B cell (primary cell): ENCODE data around the gene DEAF1. TPM values are rescaled to one million over a fixed set of nuclear protein-coding genes. Genes with fewer than 3 reads are reported as not detected.
A peak's percentile ranks its signal among the peaks of the same experiment; 100 is the strongest.

ENCODE experiments used
- ATAC-seq: fragments of 200-7000 bp; cut with Tn5 transposase; one replicate; pipeline ENCODE4 v1.10.0; 2021; ENCODE audit warnings: low read depth, mild to moderate bottlenecking, moderate number of reproducible peaks, moderate library complexity
- CTCF ChIA-PET: fragments of 350-600 bp; sonication (Branson Sonifier 250); formaldehyde crosslinking; loops from one replicate; lab custom pipeline; 2021; ENCODE audit warnings: antibody characterized with exemption, inconsistent platforms; lab: Charles Lee
- POLR2A ChIA-PET: fragments of 350-600 bp; sonication (Branson Sonifier 250); formaldehyde crosslinking; loops from one replicate; lab custom pipeline; 2021; ENCODE audit warnings: antibody characterized with exemption; lab: Charles Lee
- DNase-seq: peaks from one replicate; pipeline ENCODE4 v3.0.0; 2013
- H2AFZ ChIP-seq: 2 replicates; pipeline ENCODE4 v1.6.1; 2012; ENCODE audit warnings: mild to moderate bottlenecking, low read depth, low read length; ENCODE audit not compliant: insufficient read depth, poor library complexity, severe bottlenecking
- H3K27ac ChIP-seq, 2 donors: 1 replicate in 1 of 2; 2 replicates in 1 of 2; pipeline ENCODE4 v1.5.1; 2012 to 2013; ENCODE audit warnings: low read length in 2 of 2, mild to moderate bottlenecking in 2 of 2, moderate library complexity in 1 of 2
- H3K27me3 ChIP-seq, 4 experiments: fragments of 200-600 bp in 1 of 4; sonication (generic) in 1 of 4; replicated peaks in 1 of 4; 1 replicate in 2 of 4; 2 replicates in 2 of 4; pipeline versions ENCODE4 v1.6.1 to v1.7.0; 2013 to 2016; ENCODE audit warnings: low read length in 3 of 4, mild to moderate bottlenecking in 2 of 4, mixed read lengths in 1 of 4, moderate library complexity in 1 of 4; ENCODE audit not compliant: insufficient read depth in 4 of 4, control insufficient read depth in 3 of 4; ENCODE audit errors: control extremely low read depth in 1 of 4
- H3K36me3 ChIP-seq, 2 experiments: replicated peaks in 1 of 2; 1 replicate in 1 of 2; 2 replicates in 1 of 2; pipeline versions ENCODE4 v1.6.1 to v1.7.1; 2013; ENCODE audit warnings: low read length in 1 of 2; ENCODE audit not compliant: insufficient read depth in 2 of 2, control insufficient read depth in 1 of 2; ENCODE audit errors: control extremely low read depth in 1 of 2, extremely low read depth in 1 of 2
- H3K4me1 ChIP-seq, 2 donors: fragments of 200-600 bp in 1 of 2; sonication (generic) in 1 of 2; 1 replicate in 1 of 2; 2 replicates in 1 of 2; pipeline versions ENCODE4 v1.5.1 to v1.6.1; 2013 to 2017; ENCODE audit warnings: low read length in 2 of 2; ENCODE audit not compliant: control insufficient read depth in 2 of 2, insufficient read depth in 2 of 2
- H3K4me2 ChIP-seq: replicated peaks from 2 replicates; pipeline ENCODE3; 2012; ENCODE audit warnings: mild to moderate bottlenecking, low read depth, low read length; ENCODE audit not compliant: poor library complexity, severe bottlenecking
- H3K4me3 ChIP-seq, 5 experiments: fragments of 200-600 bp in 1 of 5; sonication (generic) in 1 of 5; 1 replicate in 3 of 5; 2 replicates in 2 of 5; pipeline versions ENCODE4 v1.5.1 to v1.7.0; 2011 to 2016; ENCODE audit warnings: low read length in 4 of 5, mild to moderate bottlenecking in 4 of 5, low read depth in 2 of 5, control low read depth in 1 of 5, moderate library complexity in 1 of 5; ENCODE audit not compliant: insufficient read depth in 1 of 5; ENCODE audit errors: control extremely low read depth in 1 of 5, extremely low read depth in 1 of 5
- H3K79me2 ChIP-seq: fragments of 200-600 bp; sonication (generic); one replicate; pipeline ENCODE4 v1.6.0; 2016; ENCODE audit warnings: low read length; ENCODE audit not compliant: control insufficient read depth, insufficient read depth
- H3K9ac ChIP-seq: fragments of 200-600 bp; sonication (generic); 2 replicates; pipeline ENCODE4 v1.6.1; 2017; ENCODE audit warnings: mild to moderate bottlenecking, low read length, moderate library complexity
- H3K9me3 ChIP-seq, 3 donors: one replicate each; pipeline versions ENCODE4 v1.6.1 to v1.7.1; 2013; ENCODE audit warnings: low read length in 2 of 3; ENCODE audit not compliant: control insufficient read depth in 2 of 3, insufficient read depth in 1 of 3; ENCODE audit errors: control extremely low read depth in 1 of 3
- H4K20me1 ChIP-seq: 2 replicates; pipeline ENCODE4 v1.6.0; 2012; ENCODE audit warnings: mild to moderate bottlenecking, low read length; ENCODE audit not compliant: insufficient read depth, control insufficient read depth, poor library complexity, severe bottlenecking
- H3K27ac Mint-ChIP-seq: one replicate; pipeline ENCODE4 v1.8.0; 2021; ENCODE audit warnings: mixed read lengths
- H3K27me3 Mint-ChIP-seq: one replicate; pipeline ENCODE4 v1.8.0; 2021; ENCODE audit warnings: mixed read lengths
- H3K4me1 Mint-ChIP-seq: one replicate; pipeline ENCODE4 v1.8.0; 2021; ENCODE audit warnings: mixed read lengths
- H3K4me3 Mint-ChIP-seq: one replicate; pipeline ENCODE4 v1.8.0; 2021; ENCODE audit warnings: mixed read lengths
- H3K9me3 Mint-ChIP-seq: one replicate; pipeline ENCODE4 v1.8.0; 2022; ENCODE audit warnings: mixed read lengths; ENCODE audit not compliant: insufficient read depth
- EZH2 ChIP-seq: IDR thresholded peaks from 2 replicates; pipeline ENCODE4 v1.6.1; 2012; ENCODE audit warnings: borderline replicate concordance, low read depth, mild to moderate bottlenecking, moderate library complexity, low read length; ENCODE audit not compliant: insufficient read depth, poor library complexity, severe bottlenecking
- WGBS: methylation state at CpG from one replicate; pipeline ENCODE4 v1.1.5; 2013; ENCODE audit warnings: missing lambda C conversion rate; ENCODE audit not compliant: insufficient coverage; 5-methylcytosine and 5-hydroxymethylcytosine counted together
- intact Hi-C: fragments of 100-400 bp; cut with micrococcal nuclease; formaldehyde crosslinking; loops from one replicate; pipeline ENCODE4 v1.10.0; 2022
- polyA plus RNA-seq: library from polyadenylated mRNA; depleted of rRNA; stranded (reverse); fragments of >200 nt; gene quantifications from 2 replicates; pipeline ENCODE4 v1.2.3, GENCODE V29; 2012
- total RNA-seq, 2 donors: library from RNA; stranded (reverse); fragments of 120-200 nt in 1 of 2; gene quantifications; 1 replicate in 1 of 2; 2 replicates in 1 of 2; pipeline versions ENCODE4 v1.2.3 to v1.2.4, GENCODE V29; 2013 to 2022
- TF ChIP-seq, protein P1 (sequence below): fragments of 200-600 bp; IDR thresholded peaks from one replicate; pipeline ENCODE4 v1.8.0; 2022; ENCODE audit warnings: antibody characterized with exemption, mild to moderate bottlenecking

The DEAF1 gene
- total and polyA plus RNA-seq, 2 donors (not counting 1 experiment from before 2014, with no cell fraction given): 31.8 to 53.6 TPM

DNA sequence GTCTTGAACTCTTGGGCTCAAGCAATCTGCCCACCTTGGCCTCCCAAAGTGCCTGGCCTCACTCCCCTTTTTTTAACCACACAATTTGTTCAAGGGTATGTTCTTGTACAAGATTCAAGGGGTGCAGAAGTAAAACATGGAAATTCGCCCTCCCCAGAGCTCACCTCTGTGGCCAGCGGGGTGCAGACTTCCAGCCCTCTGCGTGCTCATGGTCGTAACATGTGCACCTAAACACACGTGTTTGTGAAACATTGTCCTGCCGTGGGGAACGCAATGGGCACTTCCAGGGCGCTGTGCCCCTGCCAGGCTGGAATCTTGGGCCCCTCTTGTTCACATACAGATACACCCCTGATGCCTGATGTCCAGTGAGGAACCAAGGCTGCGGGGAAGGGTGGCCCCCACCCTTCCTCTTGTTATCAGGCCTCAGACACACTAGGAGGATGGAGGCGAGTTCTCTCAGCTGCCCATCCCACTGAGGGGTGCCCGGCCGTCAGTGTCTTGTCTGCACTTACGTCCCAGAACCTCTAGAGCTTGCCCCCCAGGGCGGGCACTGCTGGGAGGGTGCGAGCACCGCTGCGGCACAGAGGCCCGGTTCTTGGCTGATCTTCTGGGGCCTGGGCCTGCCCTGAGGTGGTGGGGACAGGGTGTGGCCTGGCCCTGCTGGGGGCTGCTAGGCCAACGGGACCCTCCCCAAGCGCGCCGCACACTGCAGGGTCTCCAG, 6.9 kb upstream of the DEAF1 start:
- Mint-ChIP-seq H3K4me1 (peaks cover 18% of the 10 kb centered on the region), H3K4me3 (no peak overlapping the region), H3K27me3 (no peaks in the 10 kb centered on the region), H3K27ac (no peak overlapping the region), H3K9me3 (no peaks in the 10 kb centered on the region)
- H3K79me2 ChIP-seq: peaks cover 10% of the 10 kb centered on the region
- DNase-seq (no peak), ATAC-seq (no peak)
- no peak overlapping the region for H3K4me2 ChIP-seq
- no peak overlapping the region for H3K9ac ChIP-seq
- H2AFZ ChIP-seq: no peak overlapping the region
- H3K27me3 ChIP-seq: peaks cover 0 to 12% (median 6%) of the 10 kb centered on the region in 4 experiments
- no peaks in the 10 kb centered on the region for H3K9me3 ChIP-seq
- H3K4me3 ChIP-seq: no peak overlapping the region
- H3K36me3 ChIP-seq: peaks cover 0 to 19% of the 10 kb centered on the region in 2 experiments
- no peak overlapping the region for H3K27ac ChIP-seq
- peaks cover 12% of the 10 kb centered on the region for H4K20me1 ChIP-seq
- TF ChIP-seq, protein P1, sequence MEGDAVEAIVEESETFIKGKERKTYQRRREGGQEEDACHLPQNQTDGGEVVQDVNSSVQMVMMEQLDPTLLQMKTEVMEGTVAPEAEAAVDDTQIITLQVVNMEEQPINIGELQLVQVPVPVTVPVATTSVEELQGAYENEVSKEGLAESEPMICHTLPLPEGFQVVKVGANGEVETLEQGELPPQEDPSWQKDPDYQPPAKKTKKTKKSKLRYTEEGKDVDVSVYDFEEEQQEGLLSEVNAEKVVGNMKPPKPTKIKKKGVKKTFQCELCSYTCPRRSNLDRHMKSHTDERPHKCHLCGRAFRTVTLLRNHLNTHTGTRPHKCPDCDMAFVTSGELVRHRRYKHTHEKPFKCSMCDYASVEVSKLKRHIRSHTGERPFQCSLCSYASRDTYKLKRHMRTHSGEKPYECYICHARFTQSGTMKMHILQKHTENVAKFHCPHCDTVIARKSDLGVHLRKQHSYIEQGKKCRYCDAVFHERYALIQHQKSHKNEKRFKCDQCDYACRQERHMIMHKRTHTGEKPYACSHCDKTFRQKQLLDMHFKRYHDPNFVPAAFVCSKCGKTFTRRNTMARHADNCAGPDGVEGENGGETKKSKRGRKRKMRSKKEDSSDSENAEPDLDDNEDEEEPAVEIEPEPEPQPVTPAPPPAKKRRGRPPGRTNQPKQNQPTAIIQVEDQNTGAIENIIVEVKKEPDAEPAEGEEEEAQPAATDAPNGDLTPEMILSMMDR: no peak
- no peak for TF ChIP-seq EZH2
- CTCF ChIA-PET: interaction anchor here (2.0 kb wide), 1 partner anchor 23 kb away, joined by 7 read pairs; no protein-coding TSS in a partner anchor
- WGBS: 97% methylated on average over 21 of the region's 22 CpGs
- peaks cover 16 to 22% of the 10 kb centered on the region in 2 donors for H3K4me1 ChIP-seq
- intact Hi-C loops: no loop called here
- POLR2A ChIA-PET: no interaction called here

DNA sequence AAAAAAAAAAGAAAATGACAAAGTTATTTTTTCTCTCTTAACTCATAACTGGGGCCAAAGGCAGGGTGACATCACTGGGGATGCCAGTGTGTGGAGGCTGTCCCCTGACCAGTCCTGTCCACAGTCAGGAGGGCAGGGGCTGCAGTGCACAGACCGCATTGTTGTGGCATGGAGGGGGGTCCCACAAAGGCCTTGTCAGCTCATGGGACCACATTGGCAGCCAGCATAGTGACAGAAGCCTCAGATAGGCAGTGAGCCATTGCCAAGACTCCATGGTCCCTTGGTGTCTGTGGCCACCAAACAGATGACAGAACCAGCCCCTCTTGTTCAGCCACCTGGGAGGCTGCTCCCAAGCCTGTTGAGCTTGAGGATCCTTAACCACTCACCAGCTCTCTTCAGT, 4.7 kb upstream of the DEAF1 start:
- Histone ChIP-seq H3K9ac (no peak overlapping the region), H3K9me3 (no peaks in the 10 kb centered on the region), H3K4me1 (peaks cover 15 to 22% of the 10 kb centered on the region in 2 donors), H3K27me3 (no peaks in the 10 kb centered on the region), H4K20me1 (peaks cover 2% of the 10 kb centered on the region), H3K79me2 (peaks cover 10% of the 10 kb centered on the region), H3K36me3 (peaks cover 0 to 19% of the 10 kb centered on the region in 2 experiments), H2AFZ (no peak overlapping the region), H3K27ac (no peak overlapping the region), H3K4me2 (no peak overlapping the region), H3K4me3 (no peak overlapping the region)
- Mint-ChIP-seq H3K27me3 (no peaks in the 10 kb centered on the region), H3K4me3 (no peak overlapping the region), H3K4me1 (peaks cover 25% of the 10 kb centered on the region), H3K27ac (peak overlapping the region; percentile 37), H3K9me3 (no peaks in the 10 kb centered on the region)
- ATAC-seq: no peak
- ChIA-PET POLR2A (no interaction called here), CTCF (interaction anchor here (0.9 to 1.1 kb wide), 4 partner anchors 13 to 145 kb away, joined by 3 read pairs; no protein-coding TSS in a partner anchor)
- no peak for DNase-seq
- intact Hi-C loops: loop anchor here (5.0 kb wide), 2 partner anchors 132 to 1703 kb away; partner anchors contain the start of gene TSSC4
- 100% methylated on average over 1 of the region's 1 CpG for WGBS
- no peak for TF ChIP-seq EZH2
- TF ChIP-seq, protein P1: no peak
